Body of pancreas (tissue), 4 donors: ENCODE results near the gene PPIL4.

Experiments
- POLR2A ChIP-seq, 3 donors: fragments of 450-650 bp; IDR thresholded peaks; one replicate each; pipeline ENCODE4 v1.6.1; 2016; ENCODE audit warnings: antibody characterized with exemption in 3 of 3, mild to moderate bottlenecking in 2 of 3
- TF ChIP-seq, protein P1 (sequence below), 7 experiments: fragments of 450-650 bp in 4 of 7; fragments of 200-600 bp in 3 of 7; sonication (generic) in 3 of 7; IDR thresholded peaks; one replicate each; pipeline ENCODE4 v1.5.1; 2016 to 2019; ENCODE audit warnings: antibody characterized with exemption in 7 of 7

DNA sequence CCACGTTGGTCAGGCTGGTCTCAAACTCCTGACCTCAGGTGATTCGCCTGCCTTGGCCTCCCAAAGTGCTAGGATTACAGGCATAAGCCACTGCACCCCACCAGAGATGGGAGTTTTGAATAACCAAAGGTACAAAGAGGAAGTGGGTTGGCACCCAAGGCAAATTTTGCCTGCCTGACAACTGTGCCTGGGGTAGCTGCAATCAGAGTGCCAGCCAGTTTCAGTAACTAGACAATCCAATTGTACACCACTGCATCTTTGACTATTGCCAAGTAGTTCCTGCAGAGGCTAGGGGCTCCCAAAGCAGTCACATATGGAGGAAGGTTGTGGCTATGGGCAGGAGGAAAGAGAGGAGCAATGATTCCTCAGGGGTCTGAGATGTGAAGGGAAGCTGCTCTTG is 77.7 kb downstream of the PPIL4 start:
- TF ChIP-seq POLR2A (IDR thresholded peaks at IDR 0.05), result no peak
- TF ChIP-seq, protein P1, sequence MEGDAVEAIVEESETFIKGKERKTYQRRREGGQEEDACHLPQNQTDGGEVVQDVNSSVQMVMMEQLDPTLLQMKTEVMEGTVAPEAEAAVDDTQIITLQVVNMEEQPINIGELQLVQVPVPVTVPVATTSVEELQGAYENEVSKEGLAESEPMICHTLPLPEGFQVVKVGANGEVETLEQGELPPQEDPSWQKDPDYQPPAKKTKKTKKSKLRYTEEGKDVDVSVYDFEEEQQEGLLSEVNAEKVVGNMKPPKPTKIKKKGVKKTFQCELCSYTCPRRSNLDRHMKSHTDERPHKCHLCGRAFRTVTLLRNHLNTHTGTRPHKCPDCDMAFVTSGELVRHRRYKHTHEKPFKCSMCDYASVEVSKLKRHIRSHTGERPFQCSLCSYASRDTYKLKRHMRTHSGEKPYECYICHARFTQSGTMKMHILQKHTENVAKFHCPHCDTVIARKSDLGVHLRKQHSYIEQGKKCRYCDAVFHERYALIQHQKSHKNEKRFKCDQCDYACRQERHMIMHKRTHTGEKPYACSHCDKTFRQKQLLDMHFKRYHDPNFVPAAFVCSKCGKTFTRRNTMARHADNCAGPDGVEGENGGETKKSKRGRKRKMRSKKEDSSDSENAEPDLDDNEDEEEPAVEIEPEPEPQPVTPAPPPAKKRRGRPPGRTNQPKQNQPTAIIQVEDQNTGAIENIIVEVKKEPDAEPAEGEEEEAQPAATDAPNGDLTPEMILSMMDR (IDR thresholded peaks at IDR 0.05), result no peak
